ENCODE data around the gene MACROD2.

Gene MACROD2

DNA sequence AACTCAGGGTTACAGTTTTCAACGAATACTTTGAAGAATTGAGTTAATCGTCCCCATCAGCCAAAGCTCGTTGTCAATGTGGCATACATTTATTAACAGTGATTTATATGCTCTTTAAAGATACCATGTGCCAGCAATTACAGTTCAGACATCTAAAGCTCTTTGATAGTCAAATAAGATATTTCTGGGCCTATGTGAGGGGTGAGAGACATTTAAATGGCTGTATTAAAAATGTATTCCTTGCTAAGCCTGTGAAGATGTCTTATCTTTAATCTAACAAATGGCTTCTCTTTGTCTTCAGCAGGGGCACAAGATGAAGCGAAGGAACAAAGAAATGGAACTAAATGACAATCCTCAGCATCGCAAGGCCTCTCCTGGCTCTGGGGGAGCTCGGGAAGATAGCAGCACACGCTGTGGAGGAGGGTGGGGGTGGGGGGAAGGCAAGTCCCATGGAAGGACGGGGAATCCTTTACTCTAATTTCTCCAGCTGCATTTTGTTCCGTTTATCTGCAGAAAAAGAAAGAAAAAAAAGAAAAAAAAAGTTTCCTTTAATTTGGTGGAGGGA is 2054.3 kb downstream of the MACROD2 start:
- in situ Hi-C loops (cut with MboI; ENCODE audit: low sequenced_read_pairs, unreplicated experiment): no loop called here
- TF ChIP-seq, protein P1, sequence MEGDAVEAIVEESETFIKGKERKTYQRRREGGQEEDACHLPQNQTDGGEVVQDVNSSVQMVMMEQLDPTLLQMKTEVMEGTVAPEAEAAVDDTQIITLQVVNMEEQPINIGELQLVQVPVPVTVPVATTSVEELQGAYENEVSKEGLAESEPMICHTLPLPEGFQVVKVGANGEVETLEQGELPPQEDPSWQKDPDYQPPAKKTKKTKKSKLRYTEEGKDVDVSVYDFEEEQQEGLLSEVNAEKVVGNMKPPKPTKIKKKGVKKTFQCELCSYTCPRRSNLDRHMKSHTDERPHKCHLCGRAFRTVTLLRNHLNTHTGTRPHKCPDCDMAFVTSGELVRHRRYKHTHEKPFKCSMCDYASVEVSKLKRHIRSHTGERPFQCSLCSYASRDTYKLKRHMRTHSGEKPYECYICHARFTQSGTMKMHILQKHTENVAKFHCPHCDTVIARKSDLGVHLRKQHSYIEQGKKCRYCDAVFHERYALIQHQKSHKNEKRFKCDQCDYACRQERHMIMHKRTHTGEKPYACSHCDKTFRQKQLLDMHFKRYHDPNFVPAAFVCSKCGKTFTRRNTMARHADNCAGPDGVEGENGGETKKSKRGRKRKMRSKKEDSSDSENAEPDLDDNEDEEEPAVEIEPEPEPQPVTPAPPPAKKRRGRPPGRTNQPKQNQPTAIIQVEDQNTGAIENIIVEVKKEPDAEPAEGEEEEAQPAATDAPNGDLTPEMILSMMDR (IDR thresholded peaks at IDR 0.05; ENCODE audit: borderline replicate concordance, control extremely low read depth, extremely low read depth, insufficient read depth, missing control alignments): no peak
- DNase-seq (ENCODE audit: low spot score): no peak

DNA sequence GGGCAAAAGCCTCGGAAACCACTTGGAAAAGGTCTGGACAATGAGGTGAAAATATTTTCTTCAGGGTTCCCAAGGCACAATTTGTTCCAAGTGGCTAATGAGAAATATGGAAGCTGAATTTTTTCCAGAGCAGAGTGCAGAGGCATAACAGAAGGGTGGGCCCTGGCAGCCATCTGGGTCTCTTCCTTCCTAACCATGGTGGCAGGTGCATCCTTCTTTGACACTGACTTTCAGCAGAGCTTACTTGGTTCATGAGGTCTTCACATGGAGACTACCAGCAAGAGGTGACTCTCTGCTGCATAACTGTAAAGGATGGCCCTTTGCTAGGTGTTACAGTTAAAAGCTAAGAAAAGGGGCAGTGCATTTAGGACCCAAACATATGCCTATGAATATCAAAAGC is 2055.1 kb downstream of the MACROD2 start:
- in situ Hi-C loops (cut with MboI; ENCODE audit: low sequenced_read_pairs, unreplicated experiment): no loop called here
- TF ChIP-seq, protein P1 (IDR thresholded peaks at IDR 0.05; ENCODE audit: borderline replicate concordance, control extremely low read depth, extremely low read depth, insufficient read depth, missing control alignments): no peak
- DNase-seq (ENCODE audit: low spot score): no peak

DNA sequence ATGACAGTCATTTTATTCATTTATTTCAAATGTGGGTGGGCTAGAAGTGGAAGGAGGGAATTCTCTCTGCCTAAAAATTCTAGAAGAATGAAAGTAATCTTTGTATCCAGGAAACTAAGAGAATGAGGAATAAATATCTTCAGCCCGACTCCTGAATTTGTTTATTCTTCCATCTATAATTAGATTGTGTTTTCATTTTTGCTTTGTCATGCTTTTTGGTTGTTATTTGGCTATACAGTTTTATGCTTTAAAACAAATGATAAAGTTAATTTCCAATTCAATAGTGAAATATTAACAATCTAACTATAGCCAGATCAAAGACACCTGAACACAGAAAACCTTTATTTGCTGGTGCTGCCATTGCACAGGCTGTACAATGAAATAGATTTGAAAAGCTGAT is 2056.7 kb downstream of the MACROD2 start:
- TF ChIP-seq, protein P1 (IDR thresholded peaks at IDR 0.05; ENCODE audit: borderline replicate concordance, control extremely low read depth, extremely low read depth, insufficient read depth, missing control alignments): no peak
- in situ Hi-C loops (cut with MboI; ENCODE audit: low sequenced_read_pairs, unreplicated experiment): no loop called here
- DNase-seq (ENCODE audit: low spot score): no peak

DNA sequence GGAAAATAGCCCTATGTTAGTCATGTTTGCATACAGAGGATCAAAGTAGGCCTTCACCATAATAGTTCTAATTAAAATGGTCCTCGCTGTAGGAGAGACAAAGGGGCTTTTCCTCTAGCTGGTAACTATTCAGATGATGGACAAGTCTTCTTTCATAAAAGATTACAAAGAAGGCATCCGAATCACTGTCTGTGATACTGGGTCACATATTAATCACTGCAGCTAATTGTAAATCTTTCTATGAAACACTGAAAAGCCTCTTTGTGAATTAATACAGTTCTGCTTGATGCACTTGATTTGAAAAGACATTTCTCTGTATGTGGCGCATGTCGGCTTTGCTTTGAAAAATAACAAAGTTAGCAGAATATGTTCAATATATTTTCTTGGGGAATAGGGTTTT is 2057.1 kb downstream of the MACROD2 start:
- no peak for DNase-seq (ENCODE audit: low spot score)
- TF ChIP-seq, protein P1 (IDR thresholded peaks at IDR 0.05; ENCODE audit: borderline replicate concordance, control extremely low read depth, extremely low read depth, insufficient read depth, missing control alignments): no peak
- in situ Hi-C loops (cut with MboI; ENCODE audit: low sequenced_read_pairs, unreplicated experiment): no loop called here

DNA sequence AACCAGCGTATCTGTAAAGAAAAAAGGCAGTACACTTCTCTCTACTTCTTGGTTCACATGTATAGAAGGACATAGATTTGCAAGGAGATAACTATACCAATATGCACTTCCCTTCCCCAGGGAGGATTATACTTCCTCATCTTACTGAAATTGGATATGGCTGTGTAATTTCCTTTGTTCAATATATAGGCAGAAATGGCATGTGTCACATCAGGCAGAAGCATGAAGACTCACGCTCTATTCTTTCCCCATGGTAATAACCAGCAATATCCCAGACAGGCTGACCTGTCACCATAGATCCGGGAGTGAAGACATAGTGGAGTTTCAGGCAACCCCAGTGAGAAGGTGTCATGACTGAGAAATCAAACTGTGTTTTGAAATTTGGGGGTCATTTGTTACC is 2059.7 kb downstream of the MACROD2 start:
- in situ Hi-C loops (cut with MboI; ENCODE audit: low sequenced_read_pairs, unreplicated experiment): no loop called here
- DNase-seq (ENCODE audit: low spot score): no peak
- TF ChIP-seq, protein P1 (IDR thresholded peaks at IDR 0.05; ENCODE audit: borderline replicate concordance, control extremely low read depth, extremely low read depth, insufficient read depth, missing control alignments): no peak

DNA sequence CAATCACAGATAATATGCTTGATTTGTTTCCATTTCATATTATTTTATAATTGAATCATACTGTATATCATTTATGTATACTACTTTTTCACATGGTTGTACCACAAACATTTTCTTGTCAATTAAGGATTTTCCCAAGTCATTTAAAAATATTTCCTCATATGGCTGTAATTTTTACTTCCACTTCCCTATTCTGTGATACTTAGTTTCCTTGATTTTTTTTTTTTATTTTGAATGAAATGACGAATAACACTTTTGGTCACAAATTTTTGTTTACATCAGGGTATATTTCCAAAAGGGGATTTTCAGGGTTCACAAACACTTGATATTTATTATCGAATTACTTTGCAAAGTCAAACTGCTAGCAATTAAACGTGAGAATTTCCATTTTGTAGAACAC is 2062.3 kb downstream of the MACROD2 start:
- in situ Hi-C loops (cut with MboI; ENCODE audit: low sequenced_read_pairs, unreplicated experiment): no loop called here
- no peak for DNase-seq (ENCODE audit: low spot score)
- TF ChIP-seq, protein P1 (IDR thresholded peaks at IDR 0.05; ENCODE audit: borderline replicate concordance, control extremely low read depth, extremely low read depth, insufficient read depth, missing control alignments): no peak

All from GM13976 (cell line).